ENCODE data around the gene DUSP15.

The DUSP15 gene

DNA sequence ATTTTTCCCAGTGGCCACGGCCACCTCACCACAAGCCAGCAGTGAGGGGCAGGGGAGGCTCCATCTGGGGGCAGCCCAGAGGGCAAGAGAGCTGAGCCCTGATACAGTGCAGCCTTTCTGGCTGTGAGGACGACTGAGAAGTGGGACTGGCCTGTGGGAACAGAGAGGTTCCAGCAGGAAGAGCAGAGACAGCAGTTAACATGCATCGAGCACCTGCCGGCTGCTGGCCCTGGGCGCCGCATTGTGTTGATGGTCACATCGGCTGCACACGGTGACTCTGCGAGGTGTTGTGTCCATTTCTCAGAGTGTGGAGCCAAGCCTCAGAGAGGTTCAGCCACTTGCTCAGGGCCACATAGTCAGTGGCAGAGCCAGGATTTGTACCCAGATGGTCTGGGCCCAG is 34.8 kb downstream of the DUSP15 start:
- Histone ChIP-seq H3K23ac (ENCODE audit: low read length) (no peak overlapping the region), H3K4me2 (ENCODE audit: low read length) (no peak overlapping the region), H2BK120ac (ENCODE audit: insufficient read depth, low read length, poor library complexity) (no peak overlapping the region), H3K9ac (ENCODE audit: low read length) (no peak overlapping the region), H2AFZ (ENCODE audit: insufficient read depth, low read length, poor library complexity) (no peak overlapping the region), H2BK12ac (ENCODE audit: low read length) (no peak overlapping the region), H4K12ac (ENCODE audit: low read depth, low read length) (no peak overlapping the region), H3K36me3 (ENCODE audit: control insufficient read depth in 1 of 2, insufficient read depth in 2 of 2, low read length in 2 of 2) (no peaks in the 10 kb centered on the region), H4K8ac (ENCODE audit: low read depth, low read length) (no peak overlapping the region), H3K9me3 (ENCODE audit: insufficient read depth, low read depth, low read length) (no peaks in the 10 kb centered on the region), H4K91ac (ENCODE audit: low read depth, low read length) (no peak overlapping the region), H3K79me2 (ENCODE audit: control insufficient read depth, insufficient read depth, low read length, poor library complexity) (no peaks in the 10 kb centered on the region), H3K14ac (ENCODE audit: low read length) (no peak overlapping the region), H3K79me1 (ENCODE audit: low read length) (no peaks in the 10 kb centered on the region), H3K27me3 (ENCODE audit: insufficient read depth, low read length) (no peaks in the 10 kb centered on the region), H3K4me3 (ENCODE audit: low read depth, low read length) (no peak overlapping the region), H3K4ac (ENCODE audit: low read depth, low read length) (no peak overlapping the region), H2BK5ac (ENCODE audit: low read depth, low read length, poor library complexity) (no peak overlapping the region), H3K27ac (ENCODE audit: low read depth, low read length) (no peak overlapping the region), H2AK5ac (ENCODE audit: low read length) (no peak overlapping the region), H3K4me1 (ENCODE audit: control insufficient read depth in 1 of 2, insufficient read depth in 2 of 2, low read length in 2 of 2) (peaks cover 22 to 27% of the 10 kb centered on the region in 2 experiments), H3K18ac (ENCODE audit: low read length) (no peak overlapping the region)
- no peak for DNase-seq
- no CpG with 5 or more reads among the region's 9 CpGs for WGBS (ENCODE audit: extremely low coverage, insufficient coverage, insufficient read length)

GRCh38 chr20:31833931-31834521 is 36.3 kb downstream of the DUSP15 start:
- peaks cover 22 to 27% of the 10 kb centered on the region in 2 experiments for H3K4me1 ChIP-seq (ENCODE audit: control insufficient read depth in 1 of 2, insufficient read depth in 2 of 2, low read length in 2 of 2)
- H4K8ac ChIP-seq (ENCODE audit: low read depth, low read length): no peak overlapping the region
- no peaks in the 10 kb centered on the region for H3K79me2 ChIP-seq (ENCODE audit: control insufficient read depth, insufficient read depth, low read length, poor library complexity)
- H3K9ac ChIP-seq (ENCODE audit: low read length): no peak overlapping the region
- H4K91ac ChIP-seq (ENCODE audit: low read depth, low read length): peak overlapping the region; percentile 6
- no peak overlapping the region for H2AFZ ChIP-seq (ENCODE audit: insufficient read depth, low read length, poor library complexity)
- H3K79me1 ChIP-seq (ENCODE audit: low read length): no peaks in the 10 kb centered on the region
- no peak overlapping the region for H3K4me2 ChIP-seq (ENCODE audit: low read length)
- H3K4ac ChIP-seq (ENCODE audit: low read depth, low read length): no peak overlapping the region
- no peaks in the 10 kb centered on the region for H3K9me3 ChIP-seq (ENCODE audit: insufficient read depth, low read depth, low read length)
- H3K27me3 ChIP-seq (ENCODE audit: insufficient read depth, low read length): no peaks in the 10 kb centered on the region
- WGBS (ENCODE audit: extremely low coverage, insufficient coverage, insufficient read length): no CpG with 5 or more reads among the region's 20 CpGs
- no peak overlapping the region for H2BK120ac ChIP-seq (ENCODE audit: insufficient read depth, low read length, poor library complexity)
- no peak for DNase-seq
- H2BK5ac ChIP-seq (ENCODE audit: low read depth, low read length, poor library complexity): no peak overlapping the region
- H4K12ac ChIP-seq (ENCODE audit: low read depth, low read length): no peak overlapping the region
- H3K27ac ChIP-seq (ENCODE audit: low read depth, low read length): no peak overlapping the region
- no peak overlapping the region for H2AK5ac ChIP-seq (ENCODE audit: low read length)
- H3K18ac ChIP-seq (ENCODE audit: low read length): no peak overlapping the region
- no peaks in the 10 kb centered on the region for H3K36me3 ChIP-seq (ENCODE audit: control insufficient read depth in 1 of 2, insufficient read depth in 2 of 2, low read length in 2 of 2)
- H3K14ac ChIP-seq (ENCODE audit: low read length): no peak overlapping the region
- no peak overlapping the region for H2BK12ac ChIP-seq (ENCODE audit: low read length)
- H3K4me3 ChIP-seq (ENCODE audit: low read depth, low read length): no peak overlapping the region
- no peak overlapping the region for H3K23ac ChIP-seq (ENCODE audit: low read length)

DNA sequence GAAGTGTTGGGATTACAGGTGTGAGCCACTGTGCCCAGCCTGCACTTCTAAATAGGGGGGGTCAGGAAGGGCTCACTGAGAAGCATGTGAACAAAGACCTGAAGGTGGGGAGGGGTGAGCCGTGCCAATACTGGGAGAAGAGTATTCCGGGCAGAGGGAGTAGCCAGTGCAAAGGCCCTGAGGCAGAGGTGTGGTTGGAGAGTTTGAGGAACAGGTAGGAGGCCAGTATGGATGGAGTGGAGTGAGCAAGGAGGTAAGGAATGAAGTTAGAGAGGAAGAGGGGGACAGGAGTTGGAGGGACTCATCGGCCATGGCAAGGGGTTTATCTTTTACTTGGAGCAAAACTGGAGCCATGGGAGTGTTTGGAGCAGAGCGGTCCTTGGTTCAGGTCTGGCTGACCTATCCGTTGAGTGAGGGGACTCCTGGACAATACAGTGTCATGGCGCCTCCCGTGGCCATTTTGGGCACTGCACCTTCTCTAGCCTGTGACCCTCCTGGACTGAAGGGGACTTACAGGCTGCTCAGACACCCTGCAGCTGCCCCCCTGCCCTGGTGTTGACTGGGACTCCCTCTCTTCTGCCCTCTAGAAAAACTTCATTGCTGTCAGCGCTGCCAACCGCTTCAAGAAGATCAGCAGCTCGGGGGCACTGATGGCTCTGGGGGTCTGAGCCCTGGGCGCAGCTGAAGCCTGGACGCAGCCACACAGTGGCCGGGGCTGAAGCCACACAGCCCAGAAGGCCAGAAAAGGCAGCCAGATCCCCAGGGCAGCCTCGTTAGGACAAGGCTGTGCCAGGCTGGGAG is 37.0 kb downstream of the DUSP15 start:
- no peaks in the 10 kb centered on the region for H3K79me1 ChIP-seq (ENCODE audit: low read length)
- H2BK12ac ChIP-seq (ENCODE audit: low read length): no peak overlapping the region
- peak; percentile 36 to 70 for DNase-seq
- H4K12ac ChIP-seq (ENCODE audit: low read depth, low read length): no peak overlapping the region
- no peak overlapping the region for H3K23ac ChIP-seq (ENCODE audit: low read length)
- H4K8ac ChIP-seq (ENCODE audit: low read depth, low read length): no peak overlapping the region
- H3K4ac ChIP-seq (ENCODE audit: low read depth, low read length): no peak overlapping the region
- H3K4me2 ChIP-seq (ENCODE audit: low read length): no peak overlapping the region
- no peak overlapping the region for H3K27ac ChIP-seq (ENCODE audit: low read depth, low read length)
- H3K4me1 ChIP-seq (ENCODE audit: control insufficient read depth in 1 of 2, insufficient read depth in 2 of 2, low read length in 2 of 2): peaks cover 21 to 26% of the 10 kb centered on the region in 2 experiments
- H2AFZ ChIP-seq (ENCODE audit: insufficient read depth, low read length, poor library complexity): no peak overlapping the region
- H2BK5ac ChIP-seq (ENCODE audit: low read depth, low read length, poor library complexity): no peak overlapping the region
- no peak overlapping the region for H3K14ac ChIP-seq (ENCODE audit: low read length)
- H2BK120ac ChIP-seq (ENCODE audit: insufficient read depth, low read length, poor library complexity): no peak overlapping the region
- no peaks in the 10 kb centered on the region for H3K9me3 ChIP-seq (ENCODE audit: insufficient read depth, low read depth, low read length)
- H3K79me2 ChIP-seq (ENCODE audit: control insufficient read depth, insufficient read depth, low read length, poor library complexity): no peaks in the 10 kb centered on the region
- H3K9ac ChIP-seq (ENCODE audit: low read length): no peak overlapping the region
- peak overlapping the region; percentile 6 for H4K91ac ChIP-seq (ENCODE audit: low read depth, low read length)
- H2AK5ac ChIP-seq (ENCODE audit: low read length): no peak overlapping the region
- no peak overlapping the region for H3K18ac ChIP-seq (ENCODE audit: low read length)
- H3K36me3 ChIP-seq (ENCODE audit: control insufficient read depth in 1 of 2, insufficient read depth in 2 of 2, low read length in 2 of 2): no peaks in the 10 kb centered on the region
- WGBS (ENCODE audit: extremely low coverage, insufficient coverage, insufficient read length): no CpG with 5 or more reads among the region's 14 CpGs
- H3K27me3 ChIP-seq (ENCODE audit: insufficient read depth, low read length): no peaks in the 10 kb centered on the region
- no peak overlapping the region for H3K4me3 ChIP-seq (ENCODE audit: low read depth, low read length)

DNA sequence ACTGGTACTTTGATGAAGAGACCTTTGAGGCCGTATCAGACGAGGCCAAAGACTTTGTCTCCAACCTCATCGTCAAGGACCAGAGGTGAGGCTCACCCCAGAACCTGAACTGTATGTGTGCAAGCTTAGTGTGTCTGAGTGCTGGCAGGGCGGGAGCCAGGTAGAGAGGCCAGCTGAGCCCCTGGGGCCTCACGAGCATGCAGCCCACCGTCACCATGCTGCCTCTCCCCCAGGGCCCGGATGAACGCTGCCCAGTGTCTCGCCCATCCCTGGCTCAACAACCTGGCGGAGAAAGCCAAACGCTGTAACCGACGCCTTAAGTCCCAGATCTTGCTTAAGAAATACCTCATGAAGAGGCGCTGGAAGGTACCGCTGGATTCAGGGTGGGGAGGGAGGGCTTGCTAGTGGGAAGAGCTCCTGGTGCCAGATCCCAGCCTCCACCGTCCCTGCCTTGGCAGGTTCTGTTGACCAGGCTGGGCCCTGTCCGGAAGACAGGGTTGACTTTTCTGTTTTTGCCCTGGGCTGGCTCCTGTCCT is 38.5 kb downstream of the DUSP15 start:
- H2BK5ac ChIP-seq (ENCODE audit: low read depth, low read length, poor library complexity): no peak overlapping the region
- H3K79me1 ChIP-seq (ENCODE audit: low read length): no peaks in the 10 kb centered on the region
- no CpG with 5 or more reads among the region's 17 CpGs for whole genome bisulfite sequencing (ENCODE audit: extremely low coverage, insufficient coverage, insufficient read length)
- H3K79me2 ChIP-seq (ENCODE audit: control insufficient read depth, insufficient read depth, low read length, poor library complexity): no peaks in the 10 kb centered on the region
- H4K8ac ChIP-seq (ENCODE audit: low read depth, low read length): no peak overlapping the region
- no peak overlapping the region for H3K4me2 ChIP-seq (ENCODE audit: low read length)
- no peaks in the 10 kb centered on the region for H3K36me3 ChIP-seq (ENCODE audit: control insufficient read depth in 1 of 2, insufficient read depth in 2 of 2, low read length in 2 of 2)
- H4K12ac ChIP-seq (ENCODE audit: low read depth, low read length): no peak overlapping the region
- H3K14ac ChIP-seq (ENCODE audit: low read length): no peak overlapping the region
- no peak overlapping the region for H2AFZ ChIP-seq (ENCODE audit: insufficient read depth, low read length, poor library complexity)
- H3K23ac ChIP-seq (ENCODE audit: low read length): no peak overlapping the region
- H2BK12ac ChIP-seq (ENCODE audit: low read length): no peak overlapping the region
- H2BK120ac ChIP-seq (ENCODE audit: insufficient read depth, low read length, poor library complexity): no peak overlapping the region
- no peak overlapping the region for H4K91ac ChIP-seq (ENCODE audit: low read depth, low read length)
- H3K27me3 ChIP-seq (ENCODE audit: insufficient read depth, low read length): no peaks in the 10 kb centered on the region
- no peak overlapping the region for H3K18ac ChIP-seq (ENCODE audit: low read length)
- no peak overlapping the region for H2AK5ac ChIP-seq (ENCODE audit: low read length)
- no peak overlapping the region for H3K27ac ChIP-seq (ENCODE audit: low read depth, low read length)
- peaks cover 11 to 12% of the 10 kb centered on the region in 2 experiments for H3K4me1 ChIP-seq (ENCODE audit: control insufficient read depth in 1 of 2, insufficient read depth in 2 of 2, low read length in 2 of 2)
- no peak overlapping the region for H3K9ac ChIP-seq (ENCODE audit: low read length)
- no peak overlapping the region for H3K4ac ChIP-seq (ENCODE audit: low read depth, low read length)
- DNase-seq: no peak
- H3K9me3 ChIP-seq (ENCODE audit: insufficient read depth, low read depth, low read length): peaks cover 1% of the 10 kb centered on the region
- no peak overlapping the region for H3K4me3 ChIP-seq (ENCODE audit: low read depth, low read length)

Data from trophoblast cell (in vitro differentiated cells and primary cell).